Prostate gland (tissue), 2 donors: ENCODE measurements around the gene SPSB3.

ENCODE experiments used
- CTCF ChIP-seq, 4 experiments: fragments of 200-600 bp in 2 of 4; fragments of 450-650 bp in 2 of 4; sonication (generic) in 2 of 4; IDR thresholded peaks; 1 replicate in 3 of 4; 2 replicates in 1 of 4; pipeline ENCODE4 v1.5.1; 2016 to 2019; ENCODE audit warnings: antibody characterized with exemption in 4 of 4, mild to moderate bottlenecking in 2 of 4, moderate library complexity in 2 of 4
- POLR2A ChIP-seq: fragments of 450-650 bp; IDR thresholded peaks from one replicate; pipeline ENCODE4 v1.6.1; 2016; ENCODE audit warnings: antibody characterized with exemption, mild to moderate bottlenecking
- POLR2AphosphoS5 ChIP-seq: sonication (generic); formaldehyde crosslinking; IDR thresholded peaks from one replicate; pipeline ENCODE4 v1.6.1; 2017; ENCODE audit warnings: antibody characterized with exemption

- TF ChIP-seq CTCF (IDR thresholded peaks at IDR 0.05) (no peak), POLR2A (no peak), POLR2AphosphoS5 (no peak)
These were observed 33.1 kb upstream of the SPSB3 start for GRCh38 chr16:1815461-1815860.
